ENCODE results near the gene MTF2.

MTF2 gene

DNA sequence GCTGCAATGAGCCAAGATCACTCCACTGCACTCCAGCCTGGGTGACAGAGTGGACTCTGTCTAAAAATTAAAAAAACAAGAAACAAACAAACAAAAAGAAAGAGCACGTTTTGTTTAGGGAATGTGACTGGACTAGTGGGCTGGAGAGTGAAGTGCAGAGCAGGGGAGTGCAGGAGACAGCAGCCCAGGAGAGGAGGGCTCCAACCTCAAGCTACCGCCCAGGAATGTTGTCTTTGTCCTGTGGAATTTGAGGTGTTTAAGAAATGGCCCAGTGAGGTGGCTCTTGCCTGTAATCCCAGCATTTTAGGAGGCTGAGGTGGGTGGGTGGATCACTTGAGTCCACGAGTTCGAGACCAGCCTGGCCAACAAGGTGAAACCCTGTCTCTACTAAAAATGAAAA is 42.4 kb upstream of the MTF2 start:
- H3K27me3 ChIP-seq (ENCODE audit: control insufficient read depth, low read length) = no peaks in the 10 kb centered on the region
- H3K79me2 ChIP-seq (ENCODE audit: control insufficient read depth, low read length) = no peaks in the 10 kb centered on the region
- H3F3A ChIP-seq (ENCODE audit: control insufficient read depth, insufficient read depth) = no peaks in the 10 kb centered on the region
- no peak for TF ChIP-seq EZH2phosphoT487 (IDR thresholded peaks at IDR 0.05; ENCODE audit: borderline replicate concordance, low read length)
- TF ChIP-seq, protein P1, sequence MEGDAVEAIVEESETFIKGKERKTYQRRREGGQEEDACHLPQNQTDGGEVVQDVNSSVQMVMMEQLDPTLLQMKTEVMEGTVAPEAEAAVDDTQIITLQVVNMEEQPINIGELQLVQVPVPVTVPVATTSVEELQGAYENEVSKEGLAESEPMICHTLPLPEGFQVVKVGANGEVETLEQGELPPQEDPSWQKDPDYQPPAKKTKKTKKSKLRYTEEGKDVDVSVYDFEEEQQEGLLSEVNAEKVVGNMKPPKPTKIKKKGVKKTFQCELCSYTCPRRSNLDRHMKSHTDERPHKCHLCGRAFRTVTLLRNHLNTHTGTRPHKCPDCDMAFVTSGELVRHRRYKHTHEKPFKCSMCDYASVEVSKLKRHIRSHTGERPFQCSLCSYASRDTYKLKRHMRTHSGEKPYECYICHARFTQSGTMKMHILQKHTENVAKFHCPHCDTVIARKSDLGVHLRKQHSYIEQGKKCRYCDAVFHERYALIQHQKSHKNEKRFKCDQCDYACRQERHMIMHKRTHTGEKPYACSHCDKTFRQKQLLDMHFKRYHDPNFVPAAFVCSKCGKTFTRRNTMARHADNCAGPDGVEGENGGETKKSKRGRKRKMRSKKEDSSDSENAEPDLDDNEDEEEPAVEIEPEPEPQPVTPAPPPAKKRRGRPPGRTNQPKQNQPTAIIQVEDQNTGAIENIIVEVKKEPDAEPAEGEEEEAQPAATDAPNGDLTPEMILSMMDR (IDR thresholded peaks at IDR 0.05; ENCODE audit: low read depth, low read length, poor library complexity, severe bottlenecking) = no peak
- no peaks in the 10 kb centered on the region for H4K20me1 ChIP-seq (ENCODE audit: control insufficient read depth, insufficient read depth, low read depth, low read length)
- no peaks in the 10 kb centered on the region for H3K9me3 ChIP-seq (ENCODE audit: control insufficient read depth, insufficient read depth, low read length)
- no peak overlapping the region for H3K4me3 ChIP-seq (ENCODE audit: low read length)
- no peaks in the 10 kb centered on the region for H3K36me3 ChIP-seq (ENCODE audit: control insufficient read depth, low read length)
- no peak overlapping the region for H3K4me2 ChIP-seq (ENCODE audit: low read length)
- H3K9me2 ChIP-seq (replicated peaks; ENCODE audit: control insufficient read depth, low read length) = no peaks in the 10 kb centered on the region
- no peak overlapping the region for H3K27ac ChIP-seq (ENCODE audit: low read depth, low read length)
- H3K4me1 ChIP-seq (ENCODE audit: control insufficient read depth, low read length) = peaks cover 19% of the 10 kb centered on the region

DNA sequence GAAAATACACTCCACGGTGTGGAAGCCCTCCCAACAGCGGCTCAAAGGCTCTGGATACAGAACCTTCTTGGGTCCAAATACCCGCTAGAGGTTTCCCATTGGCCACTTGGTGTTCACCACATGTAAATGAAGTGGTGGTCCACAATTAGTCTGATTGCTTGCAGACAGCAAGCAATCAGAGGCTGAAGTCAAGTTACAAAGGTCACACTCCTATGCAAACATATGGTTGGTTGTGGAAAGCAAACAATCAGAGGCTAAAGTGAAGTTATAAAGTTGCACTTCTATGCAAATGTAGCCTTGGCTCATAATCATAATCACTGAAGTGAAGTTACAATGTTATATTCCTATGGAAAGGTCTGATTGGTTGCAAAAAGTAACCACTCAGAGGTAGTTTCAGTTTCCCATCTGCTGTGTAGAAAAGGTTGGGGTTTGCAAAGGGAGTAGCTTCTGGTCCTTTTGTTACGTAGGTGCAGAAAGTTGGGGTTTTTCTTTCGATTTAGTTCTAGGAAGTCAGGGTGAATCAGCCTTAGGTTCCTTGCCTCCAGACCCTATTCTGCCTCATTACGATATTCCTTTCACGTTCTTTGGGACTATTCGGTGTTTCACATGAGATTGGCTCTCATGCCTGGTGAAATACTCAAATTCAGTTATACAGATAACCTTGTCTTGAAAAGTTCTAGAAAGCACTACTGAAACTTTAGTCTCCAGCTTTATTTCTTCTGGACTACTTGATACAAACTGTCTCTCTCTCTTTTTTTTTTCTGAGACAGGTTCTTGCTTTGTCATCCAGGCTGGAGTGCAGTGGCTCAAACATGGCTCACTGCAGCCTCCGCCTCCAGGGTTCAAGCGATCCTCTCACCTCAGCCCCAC is 36.7 kb upstream of the MTF2 start:
- Histone ChIP-seq H3K9me2 (replicated peaks; ENCODE audit: control insufficient read depth, low read length) (no peaks in the 10 kb centered on the region), H3K4me3 (ENCODE audit: low read length) (peak overlapping the region; percentile 23), H4K20me1 (ENCODE audit: control insufficient read depth, insufficient read depth, low read depth, low read length) (no peaks in the 10 kb centered on the region), H3F3A (ENCODE audit: control insufficient read depth, insufficient read depth) (no peaks in the 10 kb centered on the region), H3K36me3 (ENCODE audit: control insufficient read depth, low read length) (no peaks in the 10 kb centered on the region), H3K27ac (ENCODE audit: low read depth, low read length) (no peak overlapping the region), H3K27me3 (ENCODE audit: control insufficient read depth, low read length) (no peaks in the 10 kb centered on the region), H3K4me2 (ENCODE audit: low read length) (peak overlapping the region; percentile 43), H3K79me2 (ENCODE audit: control insufficient read depth, low read length) (no peaks in the 10 kb centered on the region), H3K4me1 (ENCODE audit: control insufficient read depth, low read length) (peaks cover 9% of the 10 kb centered on the region), H3K9me3 (ENCODE audit: control insufficient read depth, insufficient read depth, low read length) (no peaks in the 10 kb centered on the region)
- TF ChIP-seq, protein P1 (IDR thresholded peaks at IDR 0.05; ENCODE audit: low read depth, low read length, poor library complexity, severe bottlenecking) = no peak
- no peak for TF ChIP-seq EZH2phosphoT487 (IDR thresholded peaks at IDR 0.05; ENCODE audit: borderline replicate concordance, low read length)

DNA sequence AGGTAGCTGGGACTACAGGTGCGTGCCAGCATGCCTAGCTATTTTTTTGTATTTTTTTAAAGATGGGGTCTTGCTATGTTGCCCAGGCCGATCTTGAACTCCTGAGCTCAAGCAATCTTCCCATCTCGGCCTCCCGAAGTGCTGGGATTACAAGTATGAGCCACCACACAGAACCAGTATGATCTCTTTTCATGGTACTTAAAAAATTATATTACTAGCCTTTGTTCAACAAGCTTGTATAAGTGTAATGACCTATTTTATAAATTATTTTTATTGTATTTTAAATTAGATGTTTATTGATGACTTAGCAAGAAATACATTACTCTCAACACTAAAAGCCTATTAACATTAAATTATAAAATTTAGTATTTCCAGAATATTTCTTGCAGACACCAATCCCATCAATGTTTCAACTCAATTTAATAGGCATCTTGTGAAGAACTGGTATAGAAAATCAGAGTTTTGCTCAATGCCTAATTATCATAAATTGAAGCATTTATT is 36.0 kb upstream of the MTF2 start:
- Histone ChIP-seq H3K4me2 (ENCODE audit: low read length) (peak overlapping the region; percentile 43), H4K20me1 (ENCODE audit: control insufficient read depth, insufficient read depth, low read depth, low read length) (no peaks in the 10 kb centered on the region), H3K9me2 (replicated peaks; ENCODE audit: control insufficient read depth, low read length) (no peaks in the 10 kb centered on the region), H3K27me3 (ENCODE audit: control insufficient read depth, low read length) (no peaks in the 10 kb centered on the region), H3F3A (ENCODE audit: control insufficient read depth, insufficient read depth) (no peaks in the 10 kb centered on the region), H3K27ac (ENCODE audit: low read depth, low read length) (no peak overlapping the region), H3K4me3 (ENCODE audit: low read length) (no peak overlapping the region), H3K4me1 (ENCODE audit: control insufficient read depth, low read length) (peaks cover 9% of the 10 kb centered on the region), H3K36me3 (ENCODE audit: control insufficient read depth, low read length) (no peaks in the 10 kb centered on the region), H3K9me3 (ENCODE audit: control insufficient read depth, insufficient read depth, low read length) (no peaks in the 10 kb centered on the region), H3K79me2 (ENCODE audit: control insufficient read depth, low read length) (no peaks in the 10 kb centered on the region)
- TF ChIP-seq, protein P1 (IDR thresholded peaks at IDR 0.05; ENCODE audit: low read depth, low read length, poor library complexity, severe bottlenecking) = no peak
- no peak for TF ChIP-seq EZH2phosphoT487 (IDR thresholded peaks at IDR 0.05; ENCODE audit: borderline replicate concordance, low read length)
